ENCODE measurements around the gene EPHA10.
A peak's percentile ranks its signal among the peaks of the same experiment; 100 is the strongest.

Gene EPHA10

GRCh38 chr1:37793773-37794371 is 29.0 kb upstream of the EPHA10 start, which contains the start of gene MANEAL:
TSS of gene MANEAL (plus strand) at chr1:37793847. CDS start at chr1:37794183, 336 bp downstream.
- peaks cover 19% of the 10 kb centered on the region for H3K27me3 ChIP-seq (ENCODE audit: insufficient read depth, poor library complexity, severe bottlenecking)
- no peak for TF ChIP-seq POLR2AphosphoS5 (IDR thresholded peaks at IDR 0.05; ENCODE audit: low read depth)
- peak; percentile 76 for TF ChIP-seq REST (IDR thresholded peaks at IDR 0.05; ENCODE audit: insufficient replicate concordance, low read depth)
- peak within 1 kb of the TSS; percentile 45 for H3K4me3 ChIP-seq (replicated peaks; ENCODE audit: insufficient read depth, low read length)
- peak; percentile 33 to 74 for DNase-seq (ENCODE audit: low read depth in 1 of 2, low spot score in 1 of 2)
- no peak within 1 kb of the TSS for H3K27ac ChIP-seq (replicated peaks)

- Histone ChIP-seq H3K27ac (replicated peaks) (no peak overlapping the region), H3K27me3 (ENCODE audit: insufficient read depth, poor library complexity, severe bottlenecking) (peaks cover 19% of the 10 kb centered on the region), H3K4me3 (replicated peaks; ENCODE audit: insufficient read depth, low read length) (no peak overlapping the region)
- TF ChIP-seq SPI1 (IDR thresholded peaks at IDR 0.05; ENCODE audit: borderline replicate concordance, low read depth): no peak
- DNase-seq (ENCODE audit: low read depth in 1 of 2, low spot score in 1 of 2): no peak
Observed at GRCh38 chr1:37792943-37793686, 28.2 kb upstream of the EPHA10 start.

GRCh38 chr1:37782491-37782890 is 17.6 kb upstream of the EPHA10 start:
- peaks cover 6% of the 10 kb centered on the region for H3K27me3 ChIP-seq (ENCODE audit: insufficient read depth, poor library complexity, severe bottlenecking)

More at GRCh38 chr1:37782491-37782890, 17.6 kb upstream of the EPHA10 start:
- DNase-seq (ENCODE audit: low read depth in 1 of 2, low spot score in 1 of 2): no peak
- Histone ChIP-seq H3K27ac (replicated peaks) (no peak overlapping the region), H3K4me3 (replicated peaks; ENCODE audit: insufficient read depth, low read length) (no peak overlapping the region)
- TF ChIP-seq GABPA (IDR thresholded peaks at IDR 0.05; ENCODE audit: low read depth) (no peak), REST (IDR thresholded peaks at IDR 0.05; ENCODE audit: insufficient replicate concordance, low read depth) (no peak), SPI1 (IDR thresholded peaks at IDR 0.05; ENCODE audit: borderline replicate concordance, low read depth) (no peak), POLR2AphosphoS5 (IDR thresholded peaks at IDR 0.05; ENCODE audit: low read depth) (no peak), CTCF (IDR thresholded peaks at IDR 0.05; ENCODE audit: insufficient read depth, low read length) (no peak)
